ENCODE data around the gene TAP2. TPM values are rescaled to one million over a fixed set of nuclear protein-coding genes. Genes with fewer than 3 reads are reported as not detected.

TAP2 gene
- total and polyA plus RNA-seq, 2 of the 13 experiments (the other 11 are each of a cell fraction or from before 2014, with no cell fraction given), result 10.3 to 17.6 TPM

- TF ChIP-seq TFDP1 (CRISPR knock-in tag; IDR thresholded peaks at IDR 0.05; ENCODE audit: borderline replicate concordance) (peak; percentile 80; the same call in 1 of the 2 replicates), ZNF737 (CRISPR knock-in tag; IDR thresholded peaks at IDR 0.05; ENCODE audit: borderline replicate concordance) (no peak), ZGPAT (CRISPR knock-in tag; IDR thresholded peaks at IDR 0.05) (peak; percentile 77), TAF15 (IDR thresholded peaks at IDR 0.05; ENCODE audit: low read depth, low read length, poor library complexity, severe bottlenecking) (peak; percentile 83), PLRG1 (conservative IDR thresholded peaks at IDR 0.05) (no peak), ZNF577 (CRISPR knock-in tag; IDR thresholded peaks at IDR 0.05; ENCODE audit: borderline replicate concordance, low read depth) (0 out of 2 replicates have a peak, but pooled peaks have one; percentile 34), MZF1 (CRISPR knock-in tag; IDR thresholded peaks at IDR 0.05; ENCODE audit: borderline replicate concordance) (no peak), ZNF558 (CRISPR knock-in tag; IDR thresholded peaks at IDR 0.05; ENCODE audit: borderline replicate concordance) (peak; percentile 86; the same call in 1 of the 2 replicates), PAX8 (CRISPR knock-in tag; IDR thresholded peaks at IDR 0.05; ENCODE audit: borderline replicate concordance) (peak; percentile 27; the same call in 1 of the 2 replicates), MYPOP (CRISPR knock-in tag; IDR thresholded peaks at IDR 0.05) (peak; percentile 100), CBX1 (IDR thresholded peaks at IDR 0.05; ENCODE audit: low read depth) (peak; percentile 62), ZBTB38 (CRISPR knock-in tag; IDR thresholded peaks at IDR 0.05) (peak; percentile 78), ZNF33A (CRISPR knock-in tag; IDR thresholded peaks at IDR 0.05; ENCODE audit: borderline replicate concordance) (no peak; the same call in 1 of the 2 replicates), SMAD1 (CRISPR knock-in tag; IDR thresholded peaks at IDR 0.05; ENCODE audit: borderline replicate concordance, low read depth) (peak; percentile 70; the same call in 1 of the 2 replicates), ZSCAN29 (CRISPR knock-in tag; conservative IDR thresholded peaks at IDR 0.05) (0 out of 2 replicates have a peak, but pooled peaks have one; percentile 57), SNAPC2 (CRISPR knock-in tag; IDR thresholded peaks at IDR 0.05) (peak; percentile 82; the same call in 1 of the 2 replicates), ZNF792 (CRISPR knock-in tag; IDR thresholded peaks at IDR 0.05) (peak; percentile 36; the same call in 1 of the 2 replicates), JARID2 (CRISPR knock-in tag; IDR thresholded peaks at IDR 0.05; ENCODE audit: insufficient replicate concordance) (no peak), NKX3-1 (CRISPR knock-in tag; IDR thresholded peaks at IDR 0.05) (peak; percentile 82), ZNF747 (CRISPR knock-in tag; IDR thresholded peaks at IDR 0.05; ENCODE audit: borderline replicate concordance) (no peak; the same call in 1 of the 2 replicates)
- TF ChIP-seq, protein P1, sequence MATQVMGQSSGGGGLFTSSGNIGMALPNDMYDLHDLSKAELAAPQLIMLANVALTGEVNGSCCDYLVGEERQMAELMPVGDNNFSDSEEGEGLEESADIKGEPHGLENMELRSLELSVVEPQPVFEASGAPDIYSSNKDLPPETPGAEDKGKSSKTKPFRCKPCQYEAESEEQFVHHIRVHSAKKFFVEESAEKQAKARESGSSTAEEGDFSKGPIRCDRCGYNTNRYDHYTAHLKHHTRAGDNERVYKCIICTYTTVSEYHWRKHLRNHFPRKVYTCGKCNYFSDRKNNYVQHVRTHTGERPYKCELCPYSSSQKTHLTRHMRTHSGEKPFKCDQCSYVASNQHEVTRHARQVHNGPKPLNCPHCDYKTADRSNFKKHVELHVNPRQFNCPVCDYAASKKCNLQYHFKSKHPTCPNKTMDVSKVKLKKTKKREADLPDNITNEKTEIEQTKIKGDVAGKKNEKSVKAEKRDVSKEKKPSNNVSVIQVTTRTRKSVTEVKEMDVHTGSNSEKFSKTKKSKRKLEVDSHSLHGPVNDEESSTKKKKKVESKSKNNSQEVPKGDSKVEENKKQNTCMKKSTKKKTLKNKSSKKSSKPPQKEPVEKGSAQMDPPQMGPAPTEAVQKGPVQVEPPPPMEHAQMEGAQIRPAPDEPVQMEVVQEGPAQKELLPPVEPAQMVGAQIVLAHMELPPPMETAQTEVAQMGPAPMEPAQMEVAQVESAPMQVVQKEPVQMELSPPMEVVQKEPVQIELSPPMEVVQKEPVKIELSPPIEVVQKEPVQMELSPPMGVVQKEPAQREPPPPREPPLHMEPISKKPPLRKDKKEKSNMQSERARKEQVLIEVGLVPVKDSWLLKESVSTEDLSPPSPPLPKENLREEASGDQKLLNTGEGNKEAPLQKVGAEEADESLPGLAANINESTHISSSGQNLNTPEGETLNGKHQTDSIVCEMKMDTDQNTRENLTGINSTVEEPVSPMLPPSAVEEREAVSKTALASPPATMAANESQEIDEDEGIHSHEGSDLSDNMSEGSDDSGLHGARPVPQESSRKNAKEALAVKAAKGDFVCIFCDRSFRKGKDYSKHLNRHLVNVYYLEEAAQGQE (IDR thresholded peaks at IDR 0.05; ENCODE audit: borderline replicate concordance in 1 of 2, low read depth in 1 of 2, low read length in 2 of 2), result peak; percentile 51 to 86
These were observed 15.2 kb upstream of the TAP2 start, which contains the start of the genes PSMB9 and TAP1 (continued) for GRCh38 chr6:32853541-32854375.
